Esophagus (tissue), 2 donors: ENCODE results near the gene GLIS1. TPM values are rescaled to one million over a fixed set of nuclear protein-coding genes. Genes with fewer than 3 reads are reported as not detected.

Source experiments
- H3K27ac ChIP-seq, 2 donors: one replicate each; pipeline ENCODE4 v1.5.1; 2013; ENCODE audit warnings: low read depth in 2 of 2, mild to moderate bottlenecking in 2 of 2, inconsistent platforms in 1 of 2, low read length in 1 of 2, moderate library complexity in 1 of 2
- H3K27me3 ChIP-seq, 2 donors: one replicate each; pipeline ENCODE4 v1.6.1; 2013; ENCODE audit warnings: low read length in 2 of 2, control low read depth in 1 of 2, mild to moderate bottlenecking in 1 of 2; ENCODE audit not compliant: insufficient read depth in 2 of 2, control insufficient read depth in 1 of 2
- H3K36me3 ChIP-seq, 2 donors: one replicate each; pipeline ENCODE4 v1.6.1; 2013; ENCODE audit warnings: low read length in 1 of 2; ENCODE audit not compliant: control insufficient read depth in 2 of 2, insufficient read depth in 2 of 2
- H3K4me1 ChIP-seq, 2 donors: one replicate each; pipeline ENCODE4 v1.6.1; 2013; ENCODE audit warnings: low read length in 1 of 2; ENCODE audit not compliant: control insufficient read depth in 2 of 2, insufficient read depth in 2 of 2
- H3K4me3 ChIP-seq, 2 donors: one replicate each; pipeline ENCODE4 v1.5.1; 2013; ENCODE audit warnings: low read length in 2 of 2, mild to moderate bottlenecking in 2 of 2, low read depth in 1 of 2, moderate library complexity in 1 of 2
- H3K9me3 ChIP-seq, 2 donors: one replicate each; pipeline ENCODE4 v1.6.1; 2013; ENCODE audit warnings: mild to moderate bottlenecking in 2 of 2, low read depth in 1 of 2, low read length in 1 of 2, moderate library complexity in 1 of 2; ENCODE audit not compliant: control insufficient read depth in 2 of 2, insufficient read depth in 1 of 2
- WGBS, 2 donors: extraction: QIAGEN DNeasy Blood & Tissue Kit; methylation state at CpG; one replicate each; pipeline ENCODE4 v1.1.7; 2013; 5-methylcytosine and 5-hydroxymethylcytosine counted together
- polyA plus RNA-seq, 2 donors: library from polyadenylated mRNA; stranded (reverse); fragments of 200-250 nt; gene quantifications; one replicate each; pipeline ENCODE4 v1.2.3, GENCODE V29; 2013
- donor health status: healthy with polysubstance abuse.
- donor health status: Bipolar disorder and iron deficiency.

The GLIS1 gene
- polyA plus RNA-seq, 2 donors, result 0.18 TPM

DNA sequence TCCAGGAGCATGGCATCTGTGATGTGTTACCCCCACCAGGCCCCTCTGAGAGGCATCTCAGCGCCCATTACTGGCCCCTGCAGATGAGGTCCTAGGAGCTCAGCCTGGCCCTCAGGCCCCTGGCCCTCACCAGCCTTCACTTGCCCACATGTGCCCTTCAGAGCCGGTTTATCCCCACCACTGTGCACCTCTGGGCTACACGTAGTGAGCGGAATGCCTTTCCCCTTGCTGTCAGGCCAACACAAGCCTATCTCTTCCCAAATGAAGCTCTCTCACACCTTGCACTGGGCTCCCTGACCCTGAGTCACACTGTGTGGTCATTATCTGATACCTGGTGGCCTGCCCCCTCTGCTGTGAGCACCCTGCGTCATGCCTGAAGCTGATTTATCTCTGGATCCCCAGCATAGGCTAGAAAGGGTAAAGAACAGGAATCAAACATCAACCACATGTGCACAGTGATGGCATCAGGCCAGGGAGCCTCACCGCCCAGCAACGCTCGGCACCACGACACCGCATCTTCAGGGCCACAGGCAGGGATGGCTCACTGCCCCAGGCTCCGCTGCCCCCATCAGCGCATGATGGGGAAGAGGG is 49.1 kb downstream of the GLIS1 start:
- no peaks in the 10 kb centered on the region for H3K9me3 ChIP-seq
- H3K27ac ChIP-seq, result no peak overlapping the region
- WGBS, 2 donors, result 81 to 88% methylated on average over 12 of the region's 12 CpGs
- no peaks in the 10 kb centered on the region for H3K27me3 ChIP-seq
- no peaks in the 10 kb centered on the region for H3K36me3 ChIP-seq
- peaks cover 0 to 2% of the 10 kb centered on the region in 2 donors for H3K4me1 ChIP-seq
- no peak overlapping the region for H3K4me3 ChIP-seq

DNA sequence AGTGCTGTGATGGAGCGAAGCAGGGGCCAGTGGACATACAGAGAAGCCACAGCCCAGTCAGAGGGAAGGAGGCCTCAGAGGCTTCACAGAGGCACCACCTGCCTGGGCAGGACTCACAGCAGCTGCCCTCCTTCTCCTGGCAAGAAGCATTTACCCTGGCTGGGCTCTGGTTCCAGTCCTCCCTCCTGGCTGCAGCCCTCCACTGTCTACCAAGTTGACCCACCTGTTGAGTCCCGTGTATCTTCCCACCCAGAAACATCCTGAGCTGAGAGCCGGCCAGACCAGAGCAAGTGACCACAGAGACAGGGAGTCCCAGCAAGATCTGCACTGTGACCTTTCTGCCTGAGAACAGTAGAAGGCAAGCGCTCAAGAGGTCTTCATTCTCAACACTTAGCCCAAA is 49.7 kb downstream of the GLIS1 start:
- Histone ChIP-seq H3K9me3 (no peaks in the 10 kb centered on the region), H3K36me3 (no peaks in the 10 kb centered on the region), H3K27ac (no peak overlapping the region), H3K27me3 (no peaks in the 10 kb centered on the region), H3K4me3 (no peak overlapping the region), H3K4me1 (peaks cover 0 to 2% of the 10 kb centered on the region in 2 donors)
- WGBS, 2 donors, result 83 to 90% methylated on average over 4 of the region's 4 CpGs

DNA sequence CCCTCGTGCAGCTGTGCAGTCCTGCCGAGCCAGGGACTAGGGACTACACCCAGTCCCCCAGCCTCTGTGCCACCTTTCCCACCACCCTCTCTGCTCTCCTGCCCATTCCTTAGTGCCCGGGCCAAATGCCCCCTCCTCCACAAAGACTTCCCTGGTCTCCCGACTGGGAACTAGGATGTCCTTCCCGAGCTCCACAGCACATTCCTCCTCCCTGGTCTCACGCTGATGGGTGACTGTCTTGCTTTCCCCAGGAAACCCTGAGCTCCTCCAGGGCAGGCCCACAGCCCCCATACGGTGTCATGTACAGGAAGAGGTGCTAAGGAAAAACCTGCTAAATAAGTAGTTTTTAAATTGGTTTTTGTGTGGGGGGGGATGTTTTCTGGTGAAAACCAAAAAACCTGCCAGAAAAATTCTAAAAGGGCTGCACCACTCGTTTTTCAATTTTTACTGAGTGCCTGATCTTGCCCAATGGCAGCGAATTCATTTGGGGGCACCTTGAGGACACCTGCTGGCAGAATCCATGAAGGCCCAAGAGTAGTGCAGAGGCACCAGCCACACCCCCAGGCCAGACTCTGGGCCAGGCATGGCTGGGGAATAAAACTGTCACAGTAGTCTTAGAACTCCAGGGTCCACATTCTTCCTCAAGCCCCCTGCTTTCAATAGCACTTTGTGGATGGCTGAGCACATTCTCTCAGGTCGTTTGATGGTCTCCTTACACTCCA is 50.4 kb downstream of the GLIS1 start:
- Histone ChIP-seq H3K9me3 (no peaks in the 10 kb centered on the region), H3K4me3 (no peak overlapping the region), H3K27me3 (no peaks in the 10 kb centered on the region), H3K4me1 (peaks cover 0 to 2% of the 10 kb centered on the region in 2 donors), H3K27ac (no peak overlapping the region), H3K36me3 (no peaks in the 10 kb centered on the region)
- WGBS, 2 donors, result 63 to 65% methylated on average over 10 of the region's 10 CpGs

DNA sequence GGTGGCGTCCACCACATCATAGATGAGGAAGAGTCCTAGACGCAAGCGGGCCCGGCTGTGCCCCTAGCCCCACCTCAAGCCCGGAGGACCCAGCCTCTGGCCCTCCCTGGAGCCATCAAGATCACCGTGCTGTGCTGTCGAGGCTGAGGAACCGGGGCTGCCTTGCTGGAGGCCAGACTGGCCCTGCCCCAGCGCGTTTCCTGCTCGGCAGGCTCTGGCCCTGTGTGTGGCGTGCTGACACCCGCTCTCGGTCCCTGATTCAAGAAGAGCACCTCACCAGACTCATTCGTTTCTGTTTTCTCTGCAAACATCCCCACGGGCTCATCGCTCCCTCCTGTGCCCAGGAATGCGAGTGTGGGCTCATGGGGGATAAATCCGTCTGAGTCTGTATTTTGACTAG is 51.1 kb downstream of the GLIS1 start:
- Histone ChIP-seq H3K27me3 (no peaks in the 10 kb centered on the region), H3K9me3 (no peaks in the 10 kb centered on the region), H3K4me1 (peaks cover 0 to 2% of the 10 kb centered on the region in 2 donors), H3K36me3 (no peaks in the 10 kb centered on the region), H3K4me3 (no peak overlapping the region), H3K27ac (no peak overlapping the region)
- 62 to 82% methylated on average over 19 of the region's 19 CpGs for WGBS, 2 donors

DNA sequence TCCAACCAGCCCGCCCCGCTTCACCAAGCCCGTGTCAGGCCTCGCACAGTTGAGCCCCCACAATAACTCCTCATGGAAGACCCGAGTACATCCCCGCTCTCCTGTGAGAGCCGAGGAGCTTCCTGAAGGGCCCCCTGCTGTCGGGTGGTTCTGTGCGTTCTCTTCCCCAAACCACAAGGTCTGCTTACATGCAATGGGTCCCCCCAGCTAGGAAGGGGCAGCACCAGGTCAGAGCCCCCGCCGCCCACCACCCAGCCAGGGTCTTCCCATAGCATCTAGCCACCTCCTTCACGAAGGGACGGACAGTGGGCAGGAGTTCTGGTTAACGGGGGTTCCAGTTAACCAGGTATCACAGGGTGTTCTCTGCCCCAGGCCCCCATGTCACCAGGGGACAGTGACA is 51.5 kb downstream of the GLIS1 start:
- Histone ChIP-seq H3K4me1 (peaks cover 0 to 2% of the 10 kb centered on the region in 2 donors), H3K36me3 (no peaks in the 10 kb centered on the region), H3K27ac (no peak overlapping the region), H3K27me3 (no peaks in the 10 kb centered on the region), H3K9me3 (no peaks in the 10 kb centered on the region), H3K4me3 (no peak overlapping the region)
- 84 to 90% methylated on average over 14 of the region's 14 CpGs for WGBS, 2 donors

DNA sequence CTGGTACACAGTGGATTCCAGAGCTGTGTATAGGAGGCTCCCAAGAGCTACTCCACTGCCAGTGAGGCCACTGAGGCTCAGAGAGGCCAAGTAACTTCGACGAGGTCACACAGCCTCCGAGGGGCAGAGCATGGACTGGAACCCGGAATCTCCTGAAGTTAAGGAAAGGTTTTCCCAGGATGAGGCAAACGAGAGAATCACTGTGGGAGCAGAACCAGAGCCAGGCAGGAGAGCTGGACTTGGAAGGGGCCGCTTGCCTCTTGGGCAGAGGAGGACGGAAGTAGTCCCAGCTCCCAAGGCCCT is 52.0 kb downstream of the GLIS1 start:
- WGBS, 2 donors, result 89 to 92% methylated on average over 7 of the region's 7 CpGs
- Histone ChIP-seq H3K36me3 (no peaks in the 10 kb centered on the region), H3K27me3 (no peaks in the 10 kb centered on the region)

DNA sequence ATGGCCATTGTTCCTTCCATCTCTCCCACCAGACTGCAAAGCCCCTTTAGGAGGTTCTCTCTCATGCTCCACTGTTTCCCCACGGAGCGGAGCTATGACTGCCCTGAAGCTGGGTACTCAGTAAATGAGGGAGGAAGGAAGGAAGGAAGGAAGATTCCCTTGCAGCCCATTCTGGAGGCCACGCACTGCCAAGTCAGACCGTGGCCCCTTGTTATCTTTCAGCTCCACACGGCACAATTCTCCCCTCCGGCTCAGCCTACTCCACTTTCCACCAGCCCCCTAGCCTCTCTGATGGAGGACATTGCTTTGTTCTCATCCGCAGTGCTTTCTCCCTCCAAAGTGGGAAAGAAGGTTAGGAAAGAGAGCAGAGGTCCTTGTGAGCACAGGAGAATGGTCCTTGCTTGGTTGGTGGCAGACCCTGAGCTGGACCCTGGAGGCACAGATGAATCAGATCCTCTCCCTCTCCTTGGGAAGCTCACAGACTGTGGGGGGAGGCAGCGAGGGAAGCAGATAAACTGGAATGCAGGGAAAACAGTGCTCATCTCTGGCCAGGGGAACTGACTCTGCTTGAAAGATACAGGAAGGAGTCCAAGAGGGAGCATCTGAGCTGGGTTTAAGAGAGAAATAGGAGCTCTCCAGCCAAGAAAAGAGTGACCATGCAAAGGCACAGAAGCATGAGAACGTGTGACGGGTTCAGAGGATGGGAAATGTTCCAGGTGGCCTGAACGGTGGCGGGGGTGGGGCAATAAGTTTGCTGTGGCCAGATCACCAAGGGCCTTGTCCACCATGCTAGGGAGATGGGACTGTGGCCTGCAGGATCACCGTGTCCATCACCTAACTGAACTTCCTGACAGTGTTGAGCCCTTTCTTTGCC is 52.6 kb downstream of the GLIS1 start:
- H3K9me3 ChIP-seq, result no peaks in the 10 kb centered on the region
- peaks cover 0 to 5% of the 10 kb centered on the region in 2 donors for H3K4me1 ChIP-seq
- H3K36me3 ChIP-seq, result no peaks in the 10 kb centered on the region
- 64 to 74% methylated on average over 13 of the region's 13 CpGs for WGBS, 2 donors
- no peak overlapping the region for H3K27ac ChIP-seq
- H3K4me3 ChIP-seq, result no peak overlapping the region
- no peaks in the 10 kb centered on the region for H3K27me3 ChIP-seq

More for the DNA sequence above, 52.0 kb downstream of the GLIS1 start:
- Histone ChIP-seq H3K27ac (no peak overlapping the region), H3K9me3 (no peaks in the 10 kb centered on the region), H3K4me3 (no peak overlapping the region), H3K4me1 (peaks cover 0 to 5% of the 10 kb centered on the region in 2 donors)

DNA sequence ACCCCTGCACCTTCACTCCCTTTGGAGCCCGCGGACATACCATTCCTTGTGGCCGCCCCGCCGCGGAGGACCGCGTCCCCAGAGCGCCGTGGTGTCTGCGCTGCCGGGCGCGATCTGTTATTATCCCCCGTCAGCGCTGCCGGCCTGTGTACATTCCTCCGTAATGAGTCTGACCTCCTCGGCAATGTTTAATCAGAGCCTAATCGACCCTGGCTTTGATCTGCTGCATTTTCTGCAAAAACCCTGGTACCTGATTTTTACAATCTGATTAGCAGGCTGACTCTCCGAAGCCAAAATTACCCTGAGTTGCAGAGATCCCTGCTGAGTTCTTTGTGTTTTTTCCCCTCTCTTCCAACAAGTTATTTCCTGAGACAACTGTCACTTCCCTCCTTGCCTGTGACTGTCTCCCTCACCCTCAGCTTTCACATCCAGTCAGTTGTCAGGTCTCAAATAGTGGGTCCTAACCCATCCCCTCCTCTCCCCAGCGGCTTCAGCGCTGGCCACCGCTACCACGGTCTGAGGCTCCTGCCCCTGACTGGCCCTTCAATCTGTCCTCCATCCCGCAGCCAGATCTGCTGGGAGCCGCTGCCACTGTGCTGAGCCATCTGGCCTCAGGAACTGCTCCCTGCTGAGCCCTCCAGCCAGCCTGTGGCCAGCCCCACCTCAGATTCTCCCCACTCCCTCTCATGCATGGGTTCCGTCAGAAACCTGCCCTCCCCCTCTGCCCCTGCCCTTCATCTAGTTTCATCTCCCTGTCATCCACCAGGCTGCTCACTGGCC is 53.5 kb downstream of the GLIS1 start:
- Histone ChIP-seq H3K4me1 (peaks cover 0 to 5% of the 10 kb centered on the region in 2 donors), H3K27me3 (no peaks in the 10 kb centered on the region), H3K27ac (no peak overlapping the region), H3K4me3 (no peak overlapping the region), H3K9me3 (no peaks in the 10 kb centered on the region), H3K36me3 (no peaks in the 10 kb centered on the region)
- WGBS, 2 donors, result 34 to 35% methylated on average over 28 of the region's 28 CpGs

DNA sequence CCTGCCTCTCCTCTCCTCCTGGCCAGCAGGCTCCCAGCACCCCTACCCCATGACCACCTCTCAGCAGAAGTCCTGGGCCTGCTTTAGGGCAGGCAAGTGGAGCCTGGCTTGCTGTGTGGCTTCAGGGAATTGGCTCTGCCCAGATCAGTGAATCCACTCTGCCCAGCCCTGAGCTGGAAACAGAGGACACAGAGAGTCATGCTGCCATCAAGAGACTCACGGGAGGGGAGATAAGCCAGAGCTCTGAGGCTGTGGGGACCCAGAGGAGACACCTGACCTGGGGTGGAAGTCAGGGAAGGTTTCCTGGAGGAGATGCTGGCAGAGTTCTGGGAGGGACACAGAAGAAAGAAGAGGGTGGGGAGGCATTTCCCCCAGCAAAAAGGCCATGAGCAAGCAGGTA is 54.2 kb downstream of the GLIS1 start:
- Histone ChIP-seq H3K9me3 (no peaks in the 10 kb centered on the region), H3K36me3 (no peaks in the 10 kb centered on the region), H3K4me1 (peaks cover 0 to 5% of the 10 kb centered on the region in 2 donors), H3K4me3 (no peak overlapping the region), H3K27me3 (no peaks in the 10 kb centered on the region), H3K27ac (no peak overlapping the region)
- 54 to 79% methylated on average over 1 of the region's 1 CpG for WGBS, 2 donors
